ENCODE data around the gene KAT6B. TPM values are rescaled to one million over a fixed set of nuclear protein-coding genes. Genes with fewer than 3 reads are reported as not detected.

KAT6B gene
- total RNA-seq, 1 donor from 2014 or later = 69.3 TPM

- no peak for DNase-seq
Measured at GRCh38 chr10:75071756-75072155, 245.4 kb downstream of the KAT6B start.

GRCh38 chr10:75072727-75073126, 246.3 kb downstream of the KAT6B start:
- no peak for DNase-seq

- DNase-seq = no peak
Measured at GRCh38 chr10:75073442-75073841, 247.0 kb downstream of the KAT6B start.

- no peak for DNase-seq
Measured at GRCh38 chr10:75074711-75075445, 248.5 kb downstream of the KAT6B start.

- DNase-seq = no peak
Measured at GRCh38 chr10:75076348-75076747, 249.9 kb downstream of the KAT6B start.

GRCh38 chr10:75079436-75080083, 253.2 kb downstream of the KAT6B start:
- DNase-seq = no peak

DNA sequence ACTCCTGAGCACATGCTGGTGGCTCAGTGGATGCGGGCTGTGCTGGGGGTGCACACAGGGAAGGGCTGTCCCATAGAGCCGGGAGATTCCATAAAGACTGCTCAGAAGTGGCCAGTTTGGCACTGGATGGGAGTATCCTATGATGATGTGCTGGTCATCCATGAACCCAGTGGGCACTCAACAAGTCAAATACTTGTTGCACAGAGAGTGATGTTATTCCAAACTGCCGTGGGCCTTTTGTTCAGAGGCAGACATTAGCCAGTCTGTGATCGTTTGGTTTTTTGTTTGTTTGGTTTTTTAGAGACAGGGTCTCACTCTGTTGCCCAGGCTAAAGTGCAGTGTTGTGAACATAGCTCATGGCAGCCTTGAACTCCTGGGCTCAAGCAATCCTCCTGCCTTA, 254.2 kb downstream of the KAT6B start:
- DNase-seq = no peak

GRCh38 chr10:75081379-75081778, 255.0 kb downstream of the KAT6B start:
- DNase-seq = no peak

Measured in skin of body (tissue), 2 donors.